Neural progenitor cell (in vitro differentiated cells): ENCODE results near the gene CLEC4F. TPM values are rescaled to one million over a fixed set of nuclear protein-coding genes. Genes with fewer than 3 reads are reported as not detected.

Experiments used
- DNase-seq: peaks from one replicate; pipeline ENCODE4 v3.0.0-alpha.2; 2016; ENCODE audit warnings: low spot score
- H2AFZ ChIP-seq: fragments of 200-600 bp; sonication (generic); replicated peaks from 2 replicates; pipeline ENCODE4 v1.6.1; 2016; ENCODE audit warnings: antibody characterized with exemption
- H3F3A ChIP-seq: fragments of 200-600 bp; sonication (generic); 2 replicates; pipeline ENCODE4 v1.6.1; 2016; ENCODE audit warnings: antibody characterized with exemption, low read depth
- H3K27ac ChIP-seq: fragments of 200-600 bp; sonication (generic); 2 replicates; pipeline ENCODE4 v1.5.1; 2016; ENCODE audit warnings: mild to moderate bottlenecking
- H3K27me3 ChIP-seq: fragments of 200-600 bp; sonication (generic); 2 replicates; pipeline ENCODE4 v1.6.1; 2016; ENCODE audit warnings: mild to moderate bottlenecking, moderate library complexity
- H3K36me3 ChIP-seq: fragments of 200-600 bp; sonication (generic); 2 replicates; pipeline ENCODE4 v1.5.1; 2016
- H3K4me1 ChIP-seq: fragments of 200-600 bp; sonication (generic); 2 replicates; pipeline ENCODE4 v1.6.1; 2016; ENCODE audit warnings: mixed run types
- H3K4me2 ChIP-seq: fragments of 200-600 bp; sonication (generic); 2 replicates; pipeline ENCODE4 v1.6.1; 2016
- H3K4me3 ChIP-seq: fragments of 200-600 bp; sonication (generic); 2 replicates; pipeline ENCODE4 v1.5.1; 2016
- H3K79me2 ChIP-seq: fragments of 200-600 bp; sonication (generic); 2 replicates; pipeline ENCODE4 v1.6.1; 2016; ENCODE audit warnings: low read depth
- H3K9ac ChIP-seq: fragments of 200-600 bp; sonication (generic); 2 replicates; pipeline ENCODE4 v1.6.1; 2016
- H3K9me3 ChIP-seq: fragments of 200-600 bp; sonication (generic); 2 replicates; pipeline ENCODE4 v1.5.1; 2016; ENCODE audit warnings: low read depth
- H4K20me1 ChIP-seq: fragments of 200-600 bp; sonication (generic); 2 replicates; pipeline ENCODE4 v1.6.1; 2016; ENCODE audit warnings: low read depth
- H3K27ac Mint-ChIP-seq: 3 replicates; pipeline ENCODE4 v1.8.0; 2021; ENCODE audit warnings: mixed read lengths
- H3K27me3 Mint-ChIP-seq: 2 replicates; pipeline ENCODE4 v1.8.0; 2022; ENCODE audit warnings: low read depth, mild to moderate bottlenecking, inconsistent platforms, moderate library complexity, mixed read lengths; ENCODE audit not compliant: insufficient read depth
- H3K36me3 Mint-ChIP-seq: 3 replicates; pipeline ENCODE4 v1.8.0; 2021; ENCODE audit warnings: mixed read lengths
- H3K4me1 Mint-ChIP-seq: 3 replicates; pipeline ENCODE4 v1.8.0; 2021; ENCODE audit warnings: mixed read lengths
- H3K4me3 Mint-ChIP-seq: 3 replicates; pipeline ENCODE4 v1.8.0; 2021; ENCODE audit warnings: mild to moderate bottlenecking, moderate library complexity, mixed read lengths
- H3K9me3 Mint-ChIP-seq: 3 replicates; pipeline ENCODE4 v1.8.0; 2020; ENCODE audit warnings: mixed read lengths
- CTCF ChIP-seq: fragments of 200-600 bp; sonication (generic); IDR thresholded peaks from 2 replicates; pipeline ENCODE4 v1.5.1; 2017; ENCODE audit warnings: antibody characterized with exemption, mild to moderate bottlenecking
- EZH2 ChIP-seq: fragments of 200-600 bp; sonication (generic); IDR thresholded peaks from 2 replicates; pipeline ENCODE4 v1.6.1; 2017; ENCODE audit warnings: antibody characterized with exemption, mild to moderate bottlenecking, moderate library complexity
- EZH2phosphoT487 ChIP-seq: fragments of 200-600 bp; sonication (generic); IDR thresholded peaks from 2 replicates; pipeline ENCODE4 v1.6.1; 2017; ENCODE audit warnings: antibody characterized with exemption
- total RNA-seq: library from RNA; depleted of rRNA; stranded (reverse); fragments of >200 nt; gene quantifications from 2 replicates; pipeline ENCODE4 v1.2.3, GENCODE V29; 2015; ENCODE audit warnings: low replicate concordance

CLEC4F gene
- total RNA-seq, 1 donor from 2014 or later, result not detected

- no peaks in the 10 kb centered on the region for H3K4me1 Mint-ChIP-seq
These were observed 2.4 kb upstream of the CLEC4F start for GRCh38 chr2:70822843-70823242.

GRCh38 chr2:70817284-70817954 is 3.0 kb downstream of the CLEC4F start:
- Mint-ChIP-seq H3K4me3 (no peak overlapping the region), H3K9me3 (no peaks in the 10 kb centered on the region), H3K27ac (no peak overlapping the region), H3K27me3 (no peaks in the 10 kb centered on the region), H3K4me1 (no peaks in the 10 kb centered on the region), H3K36me3 (no peaks in the 10 kb centered on the region)
- no peaks in the 10 kb centered on the region for H3K79me2 ChIP-seq
- no peak overlapping the region for H3K27ac ChIP-seq
- H3K36me3 ChIP-seq, result no peaks in the 10 kb centered on the region
- H3K4me1 ChIP-seq, result no peaks in the 10 kb centered on the region
- no peaks in the 10 kb centered on the region for H3K27me3 ChIP-seq
- no peaks in the 10 kb centered on the region for H4K20me1 ChIP-seq
- no peak overlapping the region for H3K9ac ChIP-seq
- H2AFZ ChIP-seq, result no peak overlapping the region
- DNase-seq, result no peak
- no peak overlapping the region for H3K4me3 ChIP-seq
- TF ChIP-seq CTCF (no peak), EZH2 (no peak), EZH2phosphoT487 (no peak)
- H3K9me3 ChIP-seq, result no peaks in the 10 kb centered on the region
- no peak overlapping the region for H3K4me2 ChIP-seq
- no peaks in the 10 kb centered on the region for H3F3A ChIP-seq

More at GRCh38 chr2:70822843-70823242, 2.4 kb upstream of the CLEC4F start:
- Histone ChIP-seq H3K4me1 (no peaks in the 10 kb centered on the region), H3K9me3 (no peaks in the 10 kb centered on the region), H3K27ac (no peak overlapping the region), H4K20me1 (no peaks in the 10 kb centered on the region), H3K9ac (no peak overlapping the region), H3K4me2 (no peak overlapping the region), H3K4me3 (no peak overlapping the region), H2AFZ (no peak overlapping the region), H3K36me3 (no peaks in the 10 kb centered on the region), H3K79me2 (no peaks in the 10 kb centered on the region), H3K27me3 (no peaks in the 10 kb centered on the region), H3F3A (no peaks in the 10 kb centered on the region)
- H3K36me3 Mint-ChIP-seq, result no peaks in the 10 kb centered on the region
- peaks cover 8% of the 10 kb centered on the region for H3K27me3 Mint-ChIP-seq
- H3K4me3 Mint-ChIP-seq, result no peak overlapping the region
- H3K9me3 Mint-ChIP-seq, result no peaks in the 10 kb centered on the region
- no peak for DNase-seq
- TF ChIP-seq EZH2, result no peak
- TF ChIP-seq CTCF, result no peak
- no peak for TF ChIP-seq EZH2phosphoT487
- no peak overlapping the region for H3K27ac Mint-ChIP-seq

GRCh38 chr2:70816726-70817125 is 3.7 kb downstream of the CLEC4F start:
- Histone ChIP-seq H3K9me3 (no peaks in the 10 kb centered on the region), H3K4me1 (no peaks in the 10 kb centered on the region), H3K4me3 (no peak overlapping the region), H4K20me1 (no peaks in the 10 kb centered on the region), H3K27me3 (no peaks in the 10 kb centered on the region), H2AFZ (no peak overlapping the region), H3K9ac (no peak overlapping the region), H3K4me2 (no peak overlapping the region), H3K79me2 (no peaks in the 10 kb centered on the region), H3K36me3 (no peaks in the 10 kb centered on the region), H3F3A (no peaks in the 10 kb centered on the region), H3K27ac (no peak overlapping the region)
- no peak for DNase-seq
- no peak overlapping the region for H3K27ac Mint-ChIP-seq
- no peak overlapping the region for H3K4me3 Mint-ChIP-seq
- H3K36me3 Mint-ChIP-seq, result no peaks in the 10 kb centered on the region
- H3K4me1 Mint-ChIP-seq, result no peaks in the 10 kb centered on the region
- H3K9me3 Mint-ChIP-seq, result no peaks in the 10 kb centered on the region
- TF ChIP-seq EZH2 (no peak), CTCF (no peak), EZH2phosphoT487 (no peak)
- no peaks in the 10 kb centered on the region for H3K27me3 Mint-ChIP-seq
